CD4-positive, alpha-beta T cell treated with Interleukin-17A for 4 hours (primary cell): Measurements from ENCODE around the gene AATF.
A peak's percentile ranks its signal among the peaks of the same experiment; 100 is the strongest.

Experiments used
- DNase-seq: peaks from one replicate; pipeline ENCODE4 v3.0.0-alpha.2; 2020; ENCODE audit warnings: mixed read lengths

AATF gene

DNA sequence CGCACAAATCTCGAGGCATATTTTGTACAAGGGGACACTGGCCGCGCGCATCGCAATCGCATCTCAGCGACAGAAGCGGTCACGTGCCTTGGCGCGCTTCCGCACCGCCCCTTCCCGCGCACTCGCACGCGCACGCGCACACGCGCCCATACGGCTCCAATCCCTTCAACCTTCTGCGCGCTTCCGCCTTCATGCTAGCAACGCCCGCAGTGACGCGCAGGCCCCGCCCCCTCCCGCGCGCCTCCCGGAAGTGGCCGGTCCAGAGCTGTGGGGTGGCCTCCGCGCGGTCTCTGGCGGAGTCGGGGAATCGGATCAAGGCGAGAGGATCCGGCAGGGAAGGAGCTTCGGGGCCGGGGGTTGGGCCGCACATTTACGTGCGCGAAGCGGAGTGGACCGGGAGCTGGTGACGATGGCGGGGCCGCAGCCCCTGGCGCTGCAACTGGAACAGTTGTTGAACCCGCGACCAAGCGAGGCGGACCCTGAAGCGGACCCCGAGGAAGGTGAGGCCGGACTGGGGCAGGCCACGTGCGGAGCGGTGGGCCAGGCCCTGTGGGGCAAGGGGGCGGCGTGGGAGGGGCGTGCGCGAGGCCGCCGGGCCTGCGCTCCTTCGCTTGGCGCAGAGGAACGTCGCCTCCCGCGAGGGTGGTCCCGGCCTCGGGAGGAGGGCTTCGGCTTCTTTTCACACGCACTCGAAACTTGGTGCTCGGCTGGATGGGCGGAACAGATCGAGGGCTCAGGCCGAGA lies at the start of gene AATF:
TSS of gene AATF (plus strand) at position 238 of the 744 bp plus-strand sequence. CDS start at position 410, 172 bp downstream.
- peak; percentile 98 for DNase-seq

- DNase-seq, result no peak
Measured at GRCh38 chr17:36899250-36900159, 49.2 kb upstream of the AATF start.

DNA sequence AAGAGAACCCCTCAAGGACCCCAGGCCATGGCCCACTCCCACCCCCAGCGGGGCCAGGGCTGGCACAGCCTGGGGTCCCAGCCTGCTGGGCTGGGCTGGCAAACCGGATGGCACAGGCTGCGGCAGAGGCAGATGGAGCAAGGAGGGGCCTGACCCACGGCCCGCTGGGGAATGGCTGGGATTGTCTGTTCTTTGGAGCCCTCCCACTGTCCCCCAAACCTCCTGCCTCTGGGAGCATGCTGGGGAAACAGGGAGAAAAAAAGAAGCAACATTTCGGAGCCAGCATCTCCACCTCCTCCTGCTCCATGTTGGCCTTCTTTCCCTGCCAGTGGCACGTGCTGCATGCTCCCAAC lies 48.6 kb upstream of the AATF start:
- no peak for DNase-seq

GRCh38 chr17:36901506-36901905 lies 47.2 kb upstream of the AATF start:
- no peak for DNase-seq

GRCh38 chr17:36907407-36907806 lies 41.3 kb upstream of the AATF start:
- DNase-seq, result no peak

DNA sequence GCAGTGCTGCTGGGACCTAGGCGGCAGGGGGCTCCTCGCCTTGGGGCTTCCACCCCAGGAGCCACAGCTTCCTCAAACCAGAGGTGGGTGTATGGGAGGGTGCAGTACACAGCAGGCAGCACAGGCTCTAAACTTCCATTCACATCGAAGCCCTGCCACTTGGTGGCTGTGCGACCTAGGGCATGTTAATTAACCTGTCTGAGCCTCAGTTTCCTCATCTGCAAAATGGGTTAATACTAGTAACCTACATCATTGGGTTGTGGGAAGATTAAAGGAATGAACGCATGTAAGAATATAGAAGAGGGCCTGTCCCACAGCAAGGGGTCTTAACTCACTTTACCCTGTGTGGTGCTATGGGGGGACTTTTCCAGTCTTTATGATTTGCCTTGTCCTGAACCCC lies 38.2 kb upstream of the AATF start:
- no peak for DNase-seq

DNA sequence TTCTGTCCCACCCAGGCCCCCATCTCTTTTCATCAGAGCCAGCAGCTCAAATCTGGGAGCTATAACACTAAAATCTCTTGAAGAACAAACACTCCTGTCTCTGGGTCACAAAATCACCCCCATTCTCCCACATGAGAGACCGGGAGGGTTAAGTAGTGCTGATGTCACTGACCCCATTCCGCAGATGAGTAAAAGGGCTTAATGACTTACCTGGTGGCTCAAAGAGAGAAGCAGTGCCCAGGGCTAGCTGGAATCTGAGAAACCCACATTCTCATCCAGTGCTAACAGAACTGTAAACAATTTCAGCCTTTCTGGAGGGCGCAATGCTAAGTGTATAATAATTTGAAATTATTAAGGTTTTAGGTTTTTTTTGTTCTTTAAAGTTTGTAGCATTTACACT lies 37.8 kb upstream of the AATF start:
- DNase-seq, result no peak

DNA sequence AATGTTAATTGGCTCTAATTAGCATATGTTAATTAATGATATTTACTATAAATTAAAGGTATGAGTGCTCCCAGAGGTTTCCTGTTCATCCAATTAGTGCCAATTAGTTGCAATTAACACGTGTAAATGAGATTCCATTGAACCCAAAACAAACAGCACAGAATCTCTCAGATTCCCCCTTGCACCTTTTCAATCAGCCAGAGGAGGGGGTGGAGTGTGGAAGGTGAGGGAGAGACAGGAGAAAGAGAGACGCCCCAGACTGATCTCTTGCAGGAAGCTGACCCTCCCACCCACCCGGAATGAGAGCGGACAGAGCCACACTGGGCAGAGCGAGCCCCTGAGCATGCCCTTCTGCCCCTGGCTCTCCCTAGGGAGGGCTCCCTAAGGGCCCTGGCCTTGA lies 35.6 kb upstream of the AATF start:
- no peak for DNase-seq

DNA sequence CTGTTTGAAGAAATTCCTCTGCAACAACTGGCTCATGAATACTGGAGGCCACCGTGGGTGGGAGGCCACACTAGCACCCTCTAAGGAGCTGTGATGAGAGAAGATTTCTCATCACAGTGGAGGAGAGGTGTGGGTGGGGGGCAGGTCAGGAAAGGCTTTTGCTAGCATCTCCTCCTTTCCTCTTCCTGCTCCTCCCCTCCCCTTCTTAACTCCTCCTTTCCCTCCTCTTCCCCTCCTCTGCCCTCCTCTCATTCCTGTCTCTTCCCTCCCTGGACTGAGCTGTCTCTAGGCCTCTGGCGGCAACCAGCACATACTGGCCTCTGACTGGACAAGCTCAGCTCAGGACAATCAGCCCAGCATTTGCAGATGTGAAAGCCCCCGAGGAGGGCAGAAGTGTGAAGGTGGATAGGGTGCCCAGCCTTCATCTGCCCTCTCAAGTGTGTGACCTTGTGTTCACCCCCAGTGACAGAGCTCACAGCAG lies 30.5 kb upstream of the AATF start:
- DNase-seq, result no peak

GRCh38 chr17:36919407-36919968 lies 29.3 kb upstream of the AATF start:
- DNase-seq, result no peak

DNA sequence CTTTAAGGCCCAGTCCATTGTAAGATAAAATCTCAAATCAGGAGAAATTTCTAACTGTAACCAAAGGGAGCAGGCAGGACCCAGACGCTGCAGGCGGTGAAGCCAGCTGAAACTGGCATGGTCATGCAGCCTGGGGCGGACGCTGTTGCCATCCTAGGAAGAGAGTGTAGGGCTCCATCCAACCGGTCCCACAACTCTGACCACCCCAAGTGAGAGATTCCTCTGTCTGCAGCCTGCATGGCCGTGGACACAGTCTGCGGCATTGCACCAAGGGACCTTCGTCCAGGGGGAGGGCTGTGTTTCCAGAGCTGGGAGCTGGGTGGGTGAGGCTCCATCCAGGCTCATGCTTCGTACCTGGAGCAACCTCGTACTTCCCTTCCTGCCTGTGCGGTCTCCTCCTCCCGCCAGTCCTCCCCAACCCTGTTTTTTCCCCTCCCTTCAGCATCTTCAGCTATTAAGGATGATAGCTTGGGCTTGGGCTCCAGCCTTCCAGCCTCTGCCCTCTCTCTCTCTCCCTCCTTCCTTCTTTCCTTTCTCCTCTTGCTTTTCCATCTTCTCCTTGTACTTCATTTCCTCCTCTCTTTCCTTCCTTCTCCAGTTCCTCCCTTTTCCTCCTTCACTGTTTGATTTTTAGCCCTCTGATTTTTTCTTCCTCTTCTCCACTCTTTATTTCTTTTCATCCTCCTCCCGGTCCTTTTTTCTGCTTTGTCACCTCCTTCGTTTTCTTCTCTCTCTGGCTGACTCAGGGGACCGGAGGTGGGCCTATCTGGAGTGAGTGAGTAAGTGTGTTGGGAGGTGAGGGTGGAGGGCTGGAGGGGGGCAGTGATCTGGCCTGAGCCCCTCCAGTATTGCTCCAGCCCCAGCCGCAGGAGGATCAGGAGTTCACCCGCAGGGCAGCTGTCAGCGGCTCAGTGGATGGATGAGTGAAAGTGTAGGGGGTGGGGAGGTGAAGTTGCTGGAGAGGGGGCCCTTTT lies 28.4 kb upstream of the AATF start:
- no peak for DNase-seq

DNA sequence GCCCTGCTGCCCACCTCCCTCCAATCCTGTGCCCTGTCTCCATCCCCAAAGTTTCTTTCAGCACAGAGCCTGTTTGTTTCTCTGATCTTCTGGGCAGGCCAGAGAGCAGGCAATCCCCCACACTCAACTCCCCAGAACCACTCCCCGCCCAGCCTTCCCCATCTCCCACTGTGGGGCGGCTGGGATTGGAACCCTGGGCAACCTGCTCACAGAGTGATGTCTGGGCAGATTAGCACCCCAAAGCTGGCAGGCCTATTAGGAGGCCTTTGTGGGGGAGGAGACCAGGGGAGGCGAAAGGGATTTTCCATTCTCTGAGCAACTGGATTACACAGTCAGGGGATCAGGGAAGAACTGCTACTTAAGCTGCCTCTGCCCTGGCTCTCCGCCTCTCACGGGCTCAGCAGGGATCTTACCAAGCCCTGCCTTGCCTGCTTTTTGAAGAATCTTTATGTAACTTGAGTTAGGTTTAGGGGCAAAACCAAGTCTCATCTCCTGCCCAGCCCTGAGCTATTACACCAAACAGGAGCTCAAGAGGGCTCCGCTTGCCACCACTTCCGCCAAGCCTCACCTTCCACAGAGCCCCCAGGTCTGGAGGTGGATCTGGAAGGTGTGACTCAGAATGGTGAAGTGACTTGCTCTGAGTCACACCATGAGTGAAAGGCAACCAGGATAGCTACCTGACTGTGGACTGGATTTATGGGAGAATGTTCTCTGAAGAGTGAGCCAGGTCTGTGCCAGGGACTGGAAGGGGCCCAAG lies 27.5 kb upstream of the AATF start:
- peak; percentile 7 for DNase-seq

DNA sequence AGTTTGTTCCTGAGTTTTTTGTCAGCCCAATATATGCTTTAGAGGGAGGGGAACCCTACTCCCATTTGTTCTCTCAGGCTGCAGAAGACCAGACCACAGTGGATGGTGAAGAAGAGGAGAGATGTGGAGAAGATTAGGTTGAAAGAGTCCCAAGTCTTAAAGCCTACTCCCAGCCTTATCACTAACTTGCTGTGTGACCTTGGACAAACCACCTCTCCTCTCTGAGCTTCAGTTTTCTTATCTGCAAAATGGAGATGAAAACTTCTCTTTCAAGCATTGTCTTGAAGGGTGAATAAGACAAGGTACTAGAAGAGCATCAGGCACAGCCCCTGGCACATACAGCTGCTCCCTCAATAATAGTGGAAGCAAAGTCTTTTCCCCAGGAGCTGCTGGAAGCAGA lies 26.6 kb upstream of the AATF start:
- DNase-seq, result no peak

- DNase-seq, result no peak
Measured at GRCh38 chr17:36923814-36924221, 24.9 kb upstream of the AATF start.

DNA sequence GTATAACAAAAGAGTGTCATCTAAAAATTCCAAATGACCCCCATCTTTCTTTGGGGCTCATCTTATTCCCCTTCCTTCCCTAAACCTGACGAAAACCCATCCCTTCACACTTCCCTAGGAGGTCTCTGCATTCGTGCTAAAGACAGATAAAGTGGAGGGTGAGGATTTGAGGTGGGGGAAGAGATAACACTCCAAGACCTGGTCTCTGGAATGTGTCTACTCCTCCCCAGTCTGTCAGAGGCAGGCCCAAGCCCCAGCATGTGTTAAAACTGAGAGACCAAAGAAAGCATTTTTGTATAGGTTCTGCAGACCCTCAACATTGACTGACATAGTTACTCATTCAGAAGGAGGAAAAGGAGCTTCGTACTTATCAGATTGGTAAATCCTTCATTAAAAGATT lies 22.5 kb upstream of the AATF start:
- DNase-seq, result no peak

DNA sequence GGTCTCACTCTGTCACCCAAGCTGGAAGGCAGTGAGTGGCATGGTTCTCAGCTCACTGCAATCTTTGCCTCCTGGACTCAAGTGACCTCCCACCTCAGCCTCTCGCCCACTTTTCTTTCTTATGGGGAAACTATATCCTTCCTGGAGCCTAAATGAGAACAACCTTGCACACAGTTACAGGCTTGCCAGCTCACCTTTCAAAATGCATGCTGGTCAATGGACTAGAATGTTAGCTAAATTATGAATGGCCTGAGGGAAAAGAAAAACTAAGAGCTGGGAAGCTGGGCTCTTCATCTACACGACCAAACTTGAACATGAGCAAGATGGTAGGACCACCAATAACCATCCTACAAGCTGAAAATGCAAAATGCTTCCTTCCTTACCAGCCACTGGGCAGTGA lies 22.1 kb upstream of the AATF start:
- no peak for DNase-seq

DNA sequence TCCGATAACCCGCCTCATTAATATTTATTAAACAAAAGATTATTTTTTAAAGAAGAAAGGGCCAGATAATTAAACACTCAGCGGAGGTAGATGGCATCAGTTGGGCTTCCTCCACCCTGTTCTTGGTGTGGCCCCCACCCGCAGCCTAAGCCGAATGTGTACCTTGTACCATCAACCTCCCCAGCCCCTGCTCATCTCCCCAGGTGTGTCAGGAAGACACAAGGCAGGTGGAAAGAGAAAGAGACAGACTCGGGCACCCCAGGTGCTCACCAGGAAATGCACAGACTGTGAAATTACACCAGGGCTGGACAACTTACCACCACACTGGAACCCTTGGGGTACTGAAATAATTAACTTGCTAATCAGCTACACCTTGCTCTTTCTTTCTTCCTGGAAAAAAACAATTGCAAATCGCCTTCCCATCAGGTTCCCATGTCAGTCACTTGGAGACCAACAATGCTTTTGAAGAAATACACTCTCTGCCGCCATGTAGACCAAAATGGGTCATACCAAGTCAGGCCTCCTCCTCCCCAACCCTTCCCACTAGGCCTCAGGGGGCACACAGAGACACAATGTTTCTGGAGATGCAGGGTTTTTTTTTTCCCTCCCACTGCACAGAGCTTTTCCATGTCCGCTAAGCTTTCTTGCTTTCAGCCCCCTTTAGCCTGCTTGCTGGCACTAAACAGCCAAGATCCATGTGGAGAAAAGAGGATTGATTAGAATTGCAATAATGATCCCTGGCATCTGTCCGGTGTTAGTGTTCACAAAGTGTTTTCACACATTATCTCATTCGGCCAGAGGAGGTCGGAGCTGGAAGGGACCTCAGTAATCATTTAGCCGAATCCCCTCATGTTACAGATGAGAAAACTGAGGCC lies 20.0 kb upstream of the AATF start:
- DNase-seq, result no peak

GRCh38 chr17:36929851-36930582 lies 18.7 kb upstream of the AATF start:
- DNase-seq, result no peak

GRCh38 chr17:36930583-36930900 lies 18.2 kb upstream of the AATF start:
- no peak for DNase-seq

DNA sequence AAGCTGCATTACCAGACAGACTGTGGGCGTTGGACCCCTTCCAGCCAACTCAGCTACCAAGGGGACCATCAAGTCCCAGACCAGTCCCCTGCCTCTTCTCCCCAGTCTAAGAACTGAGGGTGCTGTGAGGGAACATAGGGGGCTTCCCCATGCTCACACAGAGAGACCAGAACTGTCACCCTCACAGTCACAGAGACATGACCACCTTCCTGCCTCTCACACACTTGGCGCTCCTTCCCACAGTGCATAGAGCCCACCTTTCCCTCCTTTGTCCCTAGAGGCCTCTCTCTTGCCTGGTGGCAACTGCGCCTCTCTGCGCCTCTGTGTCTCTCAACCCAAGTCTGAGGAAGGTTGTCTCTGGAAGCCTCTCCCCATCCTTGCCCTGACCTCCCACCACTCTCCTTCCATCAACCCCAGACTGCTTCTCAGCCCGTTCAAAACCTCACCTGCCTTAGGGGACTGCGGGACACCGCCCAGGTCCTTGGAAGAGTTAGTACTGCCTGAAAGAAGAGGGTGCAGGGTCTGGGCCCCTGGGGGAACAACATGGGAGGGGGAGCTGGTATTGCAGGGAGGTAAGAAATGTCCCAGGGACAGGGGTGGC lies 17.6 kb upstream of the AATF start:
- DNase-seq, result no peak
